ENCODE measurements around the gene DDX56. TPM values are rescaled to one million over a fixed set of nuclear protein-coding genes. Genes with fewer than 3 reads are reported as not detected.

The DDX56 gene
- total RNA-seq, 1 experiment from 2014 or later, result 120 TPM

DNA sequence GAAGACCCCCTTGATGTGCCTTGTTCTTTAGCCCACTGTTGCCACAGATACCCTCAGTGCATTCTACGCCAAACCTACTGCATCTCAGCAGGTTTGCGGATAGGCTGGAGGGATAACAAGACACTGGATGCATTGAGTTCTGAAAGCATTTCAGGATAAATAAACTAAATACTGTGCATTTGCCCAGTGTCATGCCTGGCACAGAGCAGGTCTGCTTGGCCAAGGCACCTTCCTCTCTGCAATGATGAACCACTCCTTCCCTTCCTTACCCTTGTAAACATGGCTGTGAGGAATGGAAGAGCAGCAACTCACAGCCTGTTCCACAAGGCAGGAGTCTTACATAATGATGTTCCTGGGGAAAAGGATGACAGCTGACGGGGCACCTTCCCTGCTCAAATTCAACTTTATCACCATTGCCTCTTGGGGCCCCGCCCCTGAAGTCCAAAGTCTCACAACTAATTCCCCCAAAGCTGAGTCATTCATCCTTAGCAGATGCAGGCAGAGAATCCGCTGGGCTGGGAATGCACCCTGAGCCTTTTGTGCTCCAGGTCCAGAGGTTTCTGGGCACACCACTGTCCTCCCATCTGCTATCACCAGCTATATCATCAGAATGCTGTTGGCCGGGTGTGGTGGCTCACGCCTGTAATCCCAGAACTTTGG is 11.6 kb downstream of the DDX56 start:
- Histone ChIP-seq H4K5ac (ENCODE audit: insufficient read length, low read depth, low read length) (no peak overlapping the region), H4K91ac (ENCODE audit: insufficient read length, low read depth, low read length) (no peak overlapping the region), H3K18ac (ENCODE audit: insufficient read length, low read depth, low read length) (no peak overlapping the region), H3K4me1 (ENCODE audit: insufficient read depth, low read length) (no peaks in the 10 kb centered on the region), H3K9me3 (ENCODE audit: control insufficient read depth, low read depth, low read length) (no peaks in the 10 kb centered on the region), H3K23me2 (ENCODE audit: insufficient read length, low read depth, low read length, poor library complexity, severe bottlenecking) (no peaks in the 10 kb centered on the region), H3K14ac (ENCODE audit: insufficient read depth, low read length) (no peak overlapping the region; the same call in 1 of the 2 replicates), H4K20me1 (ENCODE audit: control insufficient read depth, insufficient read depth, insufficient read length) (no peaks in the 10 kb centered on the region), H3K4ac (ENCODE audit: low read depth, low read length) (no peak overlapping the region), H3K4me2 (ENCODE audit: insufficient read depth, insufficient read length, low read length) (no peak overlapping the region), H2AFZ (ENCODE audit: low read length) (no peak overlapping the region), H3K79me2 (ENCODE audit: insufficient read depth, low read length) (no peaks in the 10 kb centered on the region), H3K56ac (ENCODE audit: insufficient read length, low read depth, low read length) (no peak overlapping the region), H3K79me1 (ENCODE audit: insufficient read depth, low read depth, low read length, poor library complexity, severe bottlenecking) (no peaks in the 10 kb centered on the region), H2BK12ac (ENCODE audit: insufficient read length, low read depth, low read length) (no peak overlapping the region), H2BK5ac (ENCODE audit: insufficient read length, low read length) (no peak overlapping the region), H2BK15ac (ENCODE audit: low read depth, low read length) (no peak overlapping the region), H3K9ac (ENCODE audit: extremely low read depth, insufficient read length, low read length) (no peak overlapping the region), H3K27ac (ENCODE audit: insufficient read length, low read depth, low read length) (no peak overlapping the region), H4K8ac (replicated peaks; ENCODE audit: insufficient read length, low read depth, low read length) (no peak overlapping the region), H2BK120ac (ENCODE audit: low read depth, low read length, poor library complexity, severe bottlenecking) (no peak overlapping the region), H3K23ac (ENCODE audit: insufficient read length, low read depth, low read length) (no peak overlapping the region), H2AK5ac (ENCODE audit: insufficient read length, low read length) (no peak overlapping the region), H3K27me3 (ENCODE audit: insufficient read depth, low read length) (no peaks in the 10 kb centered on the region), H3T11ph (ENCODE audit: low read length) (no peak overlapping the region), H2BK20ac (ENCODE audit: low read depth, low read length, poor library complexity, severe bottlenecking) (no peak overlapping the region)
- no peaks in the 10 kb centered on the region for H3K9me3 Mint-ChIP-seq
- no peak for DNase-seq
- H3K27ac Mint-ChIP-seq, result peak overlapping the region in 1 of 3 experiments; percentile 85; a peak in 2 of 7 replicates
- peaks cover 4 to 7% of the 10 kb centered on the region in 2 experiments; a peak in 3 of 4 replicates for H3K4me1 Mint-ChIP-seq
- peaks cover 1% of the 10 kb centered on the region; the same call in 1 of the 2 replicates for H3K27me3 Mint-ChIP-seq (ENCODE audit: low read depth)
- TF ChIP-seq, protein P1, sequence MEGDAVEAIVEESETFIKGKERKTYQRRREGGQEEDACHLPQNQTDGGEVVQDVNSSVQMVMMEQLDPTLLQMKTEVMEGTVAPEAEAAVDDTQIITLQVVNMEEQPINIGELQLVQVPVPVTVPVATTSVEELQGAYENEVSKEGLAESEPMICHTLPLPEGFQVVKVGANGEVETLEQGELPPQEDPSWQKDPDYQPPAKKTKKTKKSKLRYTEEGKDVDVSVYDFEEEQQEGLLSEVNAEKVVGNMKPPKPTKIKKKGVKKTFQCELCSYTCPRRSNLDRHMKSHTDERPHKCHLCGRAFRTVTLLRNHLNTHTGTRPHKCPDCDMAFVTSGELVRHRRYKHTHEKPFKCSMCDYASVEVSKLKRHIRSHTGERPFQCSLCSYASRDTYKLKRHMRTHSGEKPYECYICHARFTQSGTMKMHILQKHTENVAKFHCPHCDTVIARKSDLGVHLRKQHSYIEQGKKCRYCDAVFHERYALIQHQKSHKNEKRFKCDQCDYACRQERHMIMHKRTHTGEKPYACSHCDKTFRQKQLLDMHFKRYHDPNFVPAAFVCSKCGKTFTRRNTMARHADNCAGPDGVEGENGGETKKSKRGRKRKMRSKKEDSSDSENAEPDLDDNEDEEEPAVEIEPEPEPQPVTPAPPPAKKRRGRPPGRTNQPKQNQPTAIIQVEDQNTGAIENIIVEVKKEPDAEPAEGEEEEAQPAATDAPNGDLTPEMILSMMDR (conservative IDR thresholded peaks at IDR 0.05), result no peak
- peaks cover 21 to 36% (median 23%) of the 10 kb centered on the region in 3 experiments for H3K36me3 Mint-ChIP-seq (ENCODE audit: insufficient read depth in 1 of 3, low read depth in 3 of 3)
- WGBS (ENCODE audit: extremely low coverage, insufficient read length, low lambda C conversion rate), result no CpG with 5 or more reads among the region's 7 CpGs
- H3K4me3 Mint-ChIP-seq, result no peak overlapping the region
